Subcutaneous adipose tissue (tissue), 4 donors: Measurements from ENCODE around the gene RBMS3. TPM values are rescaled to one million over a fixed set of nuclear protein-coding genes. Genes with fewer than 3 reads are reported as not detected.

Experiments
- CTCF ChIP-seq: fragments of 450-650 bp; IDR thresholded peaks from one replicate; pipeline ENCODE4 v1.5.1; 2016; ENCODE audit warnings: low read depth, mild to moderate bottlenecking, control low read depth, antibody characterized with exemption, moderate library complexity
- total RNA-seq, 4 donors: library from RNA; depleted of rRNA; stranded (reverse); fragments of >200 nt; gene quantifications; one replicate each; pipeline ENCODE4 v1.1.0, GENCODE V29; 2016

The RBMS3 gene
- total RNA-seq, 4 donors from 2014 or later, result 98.6 to 171 (median 117) TPM

- TF ChIP-seq CTCF, result no peak
Observed at GRCh38 chr3:29536016-29536758, 255.3 kb downstream of the RBMS3 start.

GRCh38 chr3:29537889-29538609 lies 257.2 kb downstream of the RBMS3 start:
- no peak for TF ChIP-seq CTCF

GRCh38 chr3:29538610-29538958 lies 257.7 kb downstream of the RBMS3 start:
- TF ChIP-seq CTCF, result no peak

GRCh38 chr3:29540544-29540943 lies 259.7 kb downstream of the RBMS3 start:
- no peak for TF ChIP-seq CTCF

GRCh38 chr3:29544701-29545363 lies 264.0 kb downstream of the RBMS3 start:
- TF ChIP-seq CTCF, result no peak

GRCh38 chr3:29545615-29546014 lies 264.7 kb downstream of the RBMS3 start:
- TF ChIP-seq CTCF, result no peak

GRCh38 chr3:29552051-29552450 lies 271.2 kb downstream of the RBMS3 start:
- no peak for TF ChIP-seq CTCF
